NB4 (cell line): ENCODE data around the gene SEMA5A.

ENCODE experiments used
- CTCF ChIP-seq: IDR thresholded peaks from one replicate; pipeline ENCODE4 v1.5.1; 2012; ENCODE audit warnings: low read depth, low read length
- POLR2A ChIP-seq: IDR thresholded peaks from 2 replicates; pipeline ENCODE4 v1.6.1; 2011; ENCODE audit warnings: mild to moderate bottlenecking; ENCODE audit not compliant: insufficient read length; ENCODE audit errors: extremely low read depth

GRCh38 chr5:9194509-9194908, 351.4 kb downstream of the SEMA5A start:
- TF ChIP-seq CTCF = no peak
- no peak for TF ChIP-seq POLR2A
